NCI-H226 (cell line): ENCODE data around the gene MYZAP.

ENCODE experiments used
- DNase-seq: peaks from one replicate; pipeline ENCODE4 v3.0.0-alpha.2; 2015

Gene MYZAP

DNA sequence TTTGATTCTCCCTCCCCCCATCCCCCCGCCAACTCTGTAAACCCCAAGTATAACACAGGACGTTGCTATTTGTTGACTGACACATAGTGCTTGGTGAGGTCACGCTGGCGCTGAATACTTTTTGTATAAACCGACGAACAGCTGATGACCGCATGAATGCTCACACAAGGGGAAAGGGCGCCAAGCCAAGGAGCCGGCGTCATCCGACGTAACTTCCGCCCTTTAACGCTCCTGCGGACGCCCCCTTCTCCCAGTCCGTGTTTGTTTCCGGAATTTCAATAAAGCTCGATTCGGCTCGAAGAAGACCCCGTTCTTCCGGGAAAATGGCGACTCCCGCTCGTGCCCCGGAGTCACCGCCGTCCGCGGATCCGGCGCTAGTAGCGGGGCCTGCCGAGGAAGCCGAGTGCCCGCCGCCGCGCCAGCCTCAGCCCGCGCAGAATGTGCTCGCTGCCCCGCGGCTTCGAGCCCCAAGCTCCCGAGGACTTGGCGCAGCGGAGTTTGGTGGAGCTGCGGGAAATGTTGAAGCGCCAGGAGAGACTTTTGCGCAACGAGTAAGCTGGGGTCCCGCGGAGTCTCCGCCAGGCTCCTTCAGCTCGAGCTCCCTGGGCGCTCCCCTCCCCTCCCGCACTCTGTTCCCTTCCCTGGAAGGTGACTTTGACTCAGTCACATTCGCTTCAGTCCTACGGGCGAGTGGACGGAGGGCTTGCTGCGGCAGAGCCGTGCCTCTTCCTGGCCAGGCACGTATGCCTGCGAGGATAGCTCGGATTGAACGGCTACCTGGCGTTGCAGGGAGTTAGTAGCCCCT lies 114.9 kb downstream of the MYZAP start, which contains the start of gene POLR2M:
POLR2M (plus strand) TSS at position 310 of the 805 bp plus-strand sequence; CDS start at position 439, 129 bp downstream.
- DNase-seq: peak; percentile 100

DNA sequence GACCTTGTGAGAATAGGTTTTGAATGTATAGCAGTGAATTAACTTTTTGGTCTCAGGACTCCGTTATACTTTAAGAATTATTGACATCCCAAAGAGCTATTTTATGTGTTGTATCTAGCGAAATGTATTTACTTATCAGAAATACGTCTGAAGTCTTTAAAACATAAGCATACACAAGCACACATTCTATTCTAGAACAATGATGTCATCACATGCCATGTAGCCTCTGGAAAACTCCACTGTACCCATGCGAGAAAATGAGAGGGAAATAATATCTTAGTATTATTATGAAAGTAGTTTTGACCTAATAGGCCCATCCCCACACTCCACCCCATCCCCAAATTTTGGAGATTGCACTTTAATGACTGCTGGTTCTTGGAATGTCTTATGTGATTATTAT lies 116.3 kb downstream of the MYZAP start:
- DNase-seq: no peak

DNA sequence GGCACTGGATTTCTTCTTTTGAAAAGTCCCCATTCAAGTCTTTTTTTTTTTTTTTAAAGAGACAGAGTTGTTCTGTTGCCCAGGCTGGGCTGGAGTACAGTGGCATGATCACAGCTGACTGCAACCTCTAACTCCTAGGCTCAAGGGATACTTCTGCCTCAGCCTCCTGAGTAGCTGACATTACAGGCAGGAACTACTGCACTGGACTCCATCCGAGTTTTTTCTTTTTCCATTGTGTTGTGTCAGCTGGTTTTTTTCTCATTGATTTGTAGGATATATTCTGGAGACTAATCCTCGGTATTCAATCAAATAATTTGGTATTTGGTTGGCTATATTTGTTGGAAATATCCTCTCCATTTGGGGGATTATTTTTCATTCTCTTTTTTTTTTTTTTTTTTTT lies 126.6 kb downstream of the MYZAP start:
- DNase-seq: no peak

DNA sequence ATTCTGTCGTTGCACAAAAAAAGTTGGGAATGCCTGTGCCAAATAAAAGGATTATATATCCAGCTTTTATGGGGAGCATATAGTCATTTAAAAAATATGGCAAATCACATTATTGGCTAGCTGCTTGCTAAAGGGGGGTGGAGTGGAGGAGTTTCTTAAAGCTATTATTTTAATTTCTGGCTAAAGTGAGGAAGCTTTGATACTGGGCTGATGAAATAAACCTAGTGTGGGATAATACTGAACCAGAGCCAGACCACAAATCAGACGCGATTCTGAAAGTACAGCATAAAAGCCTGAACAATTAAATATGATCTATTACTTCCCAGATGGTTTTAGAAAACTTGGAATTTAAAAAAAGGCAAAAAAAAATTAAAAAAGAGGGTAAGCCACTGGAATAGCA lies 129.2 kb downstream of the MYZAP start:
- DNase-seq: peak; percentile 54

DNA sequence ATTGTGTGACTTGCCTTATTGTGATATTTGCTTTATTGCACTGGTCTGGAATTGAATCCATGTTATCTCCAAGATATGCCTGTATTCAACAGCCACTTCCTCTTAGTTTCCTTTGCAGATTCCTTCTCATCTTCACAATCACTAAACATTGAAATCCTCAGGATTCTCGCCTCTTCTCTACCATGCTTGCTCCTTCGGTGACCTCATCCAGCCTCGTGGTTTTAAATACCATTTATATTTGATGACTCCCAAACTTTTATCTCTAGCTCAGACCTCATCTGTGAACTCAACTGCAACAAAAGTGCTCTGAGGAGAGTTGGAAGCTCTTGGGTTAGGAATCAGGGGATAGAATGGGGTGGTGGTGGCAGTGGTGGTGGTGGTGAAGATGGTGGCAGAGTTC lies 134.7 kb downstream of the MYZAP start:
- peak; percentile 92 for DNase-seq

DNA sequence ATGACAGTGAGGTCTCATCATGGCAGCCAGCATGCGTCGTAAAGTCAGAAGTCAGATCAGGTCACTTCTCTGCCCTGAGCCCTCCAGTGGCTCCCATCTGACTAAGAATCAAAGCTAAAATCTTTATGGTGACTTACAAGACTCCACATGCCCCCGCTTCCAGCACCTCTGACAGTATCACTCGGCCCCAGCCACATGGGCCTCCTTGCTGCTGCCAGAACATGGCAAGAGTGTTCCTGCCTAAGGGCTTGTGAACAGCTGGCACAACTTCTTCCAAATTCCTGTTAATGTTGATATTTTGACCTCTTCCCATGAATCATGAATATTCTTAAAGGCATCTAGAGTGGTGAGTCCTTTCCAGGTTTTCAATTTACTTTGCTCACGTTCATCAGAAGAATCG lies 135.3 kb downstream of the MYZAP start:
- peak; percentile 79 for DNase-seq

DNA sequence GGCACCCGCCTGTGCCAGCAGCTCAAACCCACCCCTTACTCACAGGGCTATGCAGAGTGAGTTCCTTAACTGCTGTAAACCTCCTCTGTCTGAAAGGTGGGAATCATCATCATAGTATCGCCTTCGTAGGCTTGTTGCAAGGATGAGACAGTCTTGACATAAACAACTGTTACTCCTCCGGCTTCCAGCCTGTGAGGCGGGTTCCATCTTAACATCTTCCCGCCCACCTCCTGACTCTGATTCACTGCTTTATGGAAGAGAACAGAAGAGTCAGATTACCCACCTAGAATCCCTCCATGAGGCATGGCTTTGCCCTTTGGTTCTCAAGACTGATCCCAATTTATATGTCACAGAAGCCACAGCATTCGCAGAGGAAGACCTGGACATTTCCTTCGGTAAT lies 136.7 kb downstream of the MYZAP start:
- DNase-seq: peak; percentile 64

DNA sequence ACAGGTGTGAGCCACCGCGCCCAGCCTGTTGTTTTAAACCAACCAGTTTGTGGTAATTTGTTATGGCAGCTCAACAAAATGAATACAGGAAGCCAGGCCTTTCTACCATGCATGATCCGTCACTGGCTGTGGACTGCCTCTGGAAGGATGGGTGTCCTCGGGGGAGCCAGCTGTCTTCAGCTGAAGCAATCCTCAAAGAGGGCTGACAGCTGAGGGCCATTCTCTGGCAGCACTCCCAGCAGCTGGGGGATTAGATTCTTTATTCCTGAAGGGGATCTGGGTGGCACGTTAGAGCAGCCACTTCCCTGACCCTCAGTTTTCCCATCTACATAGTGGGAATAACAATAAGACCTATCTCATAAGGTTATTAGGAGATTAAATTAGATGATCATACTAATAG lies 139.2 kb downstream of the MYZAP start:
- DNase-seq: no peak

DNA sequence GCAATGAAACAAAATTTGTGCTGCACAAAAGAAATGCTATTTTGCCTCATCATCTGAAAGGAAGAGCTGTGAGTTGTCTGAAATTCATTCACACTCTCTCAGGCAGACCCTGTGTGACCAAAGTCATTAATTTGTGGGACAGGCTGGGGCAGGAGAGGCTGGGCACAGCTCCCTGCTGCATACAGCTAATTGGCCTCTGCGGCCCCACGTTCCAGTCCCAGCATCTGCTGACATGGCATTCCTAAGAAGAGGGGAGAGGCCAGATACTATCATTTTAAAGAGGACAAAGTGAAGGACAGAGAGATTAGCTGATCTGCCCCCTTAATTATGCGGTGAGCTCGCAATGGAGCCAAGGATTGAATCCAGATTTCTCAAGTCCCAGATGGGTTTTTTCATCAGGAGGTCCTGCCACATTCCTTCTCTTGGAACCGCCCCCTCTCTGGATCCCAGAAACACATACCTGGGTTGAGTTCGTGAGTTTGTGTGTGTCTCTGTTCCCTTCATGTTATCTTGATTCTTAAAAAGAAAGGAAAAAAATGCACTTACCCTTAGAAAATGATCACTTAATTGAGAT lies 139.9 kb downstream of the MYZAP start:
- no peak for DNase-seq

DNA sequence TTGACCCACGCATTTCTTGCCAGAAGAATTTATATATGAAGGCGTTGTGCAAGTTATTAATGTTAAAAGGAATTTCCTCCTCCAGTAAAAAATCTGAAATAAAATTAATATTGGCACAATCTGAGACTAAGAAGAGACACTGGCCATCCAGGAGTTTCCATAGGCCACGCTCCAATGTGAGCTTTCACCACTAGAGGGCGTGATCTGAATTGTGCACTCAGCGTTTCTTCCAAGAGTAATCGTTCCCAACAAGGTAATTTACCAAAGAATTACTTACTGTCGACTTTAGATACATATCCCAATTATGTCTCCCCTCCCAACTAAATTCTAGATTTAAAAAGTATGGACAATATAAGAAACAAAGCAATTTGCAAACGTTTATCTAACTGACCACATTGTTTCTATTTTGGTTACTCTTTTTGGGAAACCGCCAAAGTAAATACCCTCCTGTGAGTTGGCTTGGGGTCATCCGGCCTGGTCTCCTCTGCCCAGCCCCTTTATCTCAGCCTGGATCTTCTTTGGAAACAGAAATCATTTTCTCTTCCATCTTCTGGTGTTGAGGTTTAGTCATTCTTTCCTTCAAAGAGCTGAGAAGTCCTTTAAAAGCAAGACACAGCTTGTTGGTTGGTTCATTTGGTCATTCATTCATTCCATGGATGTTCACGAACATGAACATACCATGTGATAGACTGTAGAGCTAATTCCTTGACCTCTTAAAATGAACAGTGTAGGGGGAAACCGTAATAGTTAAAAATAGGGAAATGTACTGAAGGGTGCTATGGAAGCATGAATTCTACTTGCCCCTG lies 141.0 kb downstream of the MYZAP start:
- DNase-seq: peak; percentile 36

DNA sequence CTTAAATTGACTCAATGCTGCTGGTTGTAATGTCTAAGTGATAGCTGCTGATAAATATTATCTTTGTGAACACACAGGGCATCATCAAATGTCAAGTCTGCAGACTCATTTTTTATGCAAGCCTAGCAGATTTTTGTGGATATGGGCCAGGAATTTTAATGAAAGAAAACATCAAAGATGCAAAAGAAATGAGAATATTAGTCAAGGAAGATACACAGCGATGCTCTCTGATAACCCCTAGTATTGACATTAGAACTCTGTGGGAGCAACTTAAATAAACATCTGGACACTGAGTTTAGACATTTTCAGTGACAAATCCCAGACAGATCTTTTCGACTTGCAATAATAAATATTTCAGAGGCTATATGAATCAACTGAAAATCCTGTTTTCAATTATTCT lies 143.2 kb downstream of the MYZAP start:
- DNase-seq: no peak
